ENCODE data around the gene COL20A1.
A peak's percentile ranks its signal among the peaks of the same experiment; 100 is the strongest.

The COL20A1 gene

DNA sequence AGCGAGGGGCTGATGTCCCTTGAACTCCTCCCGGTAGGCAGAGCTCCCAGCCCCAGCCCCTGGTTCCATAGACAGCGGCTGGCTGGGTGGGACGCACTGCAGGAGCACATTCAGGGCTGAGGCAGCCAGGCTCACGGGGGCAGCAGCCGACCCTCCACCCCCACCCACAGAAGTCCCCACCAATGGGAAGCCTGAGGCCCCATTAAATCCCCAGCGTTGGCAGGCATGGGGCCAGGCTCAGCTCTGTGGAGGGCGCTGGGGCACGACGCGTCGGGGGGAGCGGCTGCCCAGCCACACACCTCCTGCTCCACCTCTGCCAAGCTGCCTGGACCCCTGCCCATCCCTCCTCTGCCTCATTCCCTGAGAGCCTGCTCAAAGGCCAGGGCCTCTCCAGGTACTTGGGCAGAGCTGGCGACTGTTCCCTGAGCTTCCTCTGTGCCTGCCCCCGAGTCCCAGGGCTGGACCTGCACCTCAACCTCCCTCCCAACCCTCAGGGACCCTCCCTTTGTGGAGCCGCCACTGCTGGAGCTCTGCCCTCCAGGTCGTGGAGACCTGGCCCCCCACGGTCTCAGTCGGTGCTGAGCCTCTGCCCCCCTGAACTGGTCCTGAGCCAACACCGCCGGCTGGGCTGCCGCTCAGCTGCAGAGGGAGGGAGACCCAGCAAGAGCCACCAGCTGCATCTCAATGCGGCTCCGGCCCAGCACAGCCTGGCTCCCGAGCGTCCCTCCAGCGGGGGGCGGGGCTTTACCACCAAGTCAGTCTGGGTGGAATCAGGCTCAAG lies 59.0 kb downstream of the COL20A1 start:
- TF ChIP-seq, protein P1, sequence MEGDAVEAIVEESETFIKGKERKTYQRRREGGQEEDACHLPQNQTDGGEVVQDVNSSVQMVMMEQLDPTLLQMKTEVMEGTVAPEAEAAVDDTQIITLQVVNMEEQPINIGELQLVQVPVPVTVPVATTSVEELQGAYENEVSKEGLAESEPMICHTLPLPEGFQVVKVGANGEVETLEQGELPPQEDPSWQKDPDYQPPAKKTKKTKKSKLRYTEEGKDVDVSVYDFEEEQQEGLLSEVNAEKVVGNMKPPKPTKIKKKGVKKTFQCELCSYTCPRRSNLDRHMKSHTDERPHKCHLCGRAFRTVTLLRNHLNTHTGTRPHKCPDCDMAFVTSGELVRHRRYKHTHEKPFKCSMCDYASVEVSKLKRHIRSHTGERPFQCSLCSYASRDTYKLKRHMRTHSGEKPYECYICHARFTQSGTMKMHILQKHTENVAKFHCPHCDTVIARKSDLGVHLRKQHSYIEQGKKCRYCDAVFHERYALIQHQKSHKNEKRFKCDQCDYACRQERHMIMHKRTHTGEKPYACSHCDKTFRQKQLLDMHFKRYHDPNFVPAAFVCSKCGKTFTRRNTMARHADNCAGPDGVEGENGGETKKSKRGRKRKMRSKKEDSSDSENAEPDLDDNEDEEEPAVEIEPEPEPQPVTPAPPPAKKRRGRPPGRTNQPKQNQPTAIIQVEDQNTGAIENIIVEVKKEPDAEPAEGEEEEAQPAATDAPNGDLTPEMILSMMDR (IDR thresholded peaks at IDR 0.05; ENCODE audit: poor library complexity, severe bottlenecking): no peak
- no peak overlapping the region for H3K27ac ChIP-seq (ENCODE audit: poor library complexity, severe bottlenecking)
- no peaks in the 10 kb centered on the region for H3K36me3 ChIP-seq (ENCODE audit: low read depth)
- H3K9me3 ChIP-seq (ENCODE audit: severe bottlenecking): no peaks in the 10 kb centered on the region
- peak; percentile 14; the same call in 1 of the 3 replicates for ATAC-seq (ENCODE audit: low read depth)
- H3K4me1 ChIP-seq (ENCODE audit: insufficient read depth, poor library complexity, severe bottlenecking): no peaks in the 10 kb centered on the region
- peaks cover 4% of the 10 kb centered on the region for H3K27me3 ChIP-seq (ENCODE audit: insufficient read depth, poor library complexity, severe bottlenecking)
- no peak for DNase-seq (ENCODE audit: low spot score)
- no peak overlapping the region for H3K4me3 ChIP-seq (ENCODE audit: severe bottlenecking)

DNA sequence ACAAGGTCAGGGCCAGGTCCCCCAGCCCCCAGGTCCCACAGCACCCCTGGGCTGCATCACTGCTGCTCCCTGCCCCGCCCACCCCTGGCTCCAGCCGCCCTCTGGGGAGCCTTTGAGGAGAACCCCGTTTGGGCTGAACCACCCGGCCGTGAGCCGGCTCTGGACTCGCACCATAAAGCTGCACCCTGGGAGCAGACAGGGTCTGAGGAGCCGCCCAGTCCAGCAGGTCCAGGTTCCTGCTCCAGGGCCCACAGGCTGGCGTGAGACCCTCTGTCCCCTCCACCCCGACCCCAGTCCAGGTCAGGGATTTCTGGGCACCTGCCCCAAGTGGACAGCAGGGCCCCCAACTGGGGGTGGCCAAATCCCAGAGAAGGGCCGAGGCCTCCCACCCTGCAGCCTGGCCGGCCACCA lies 59.8 kb downstream of the COL20A1 start:
- ATAC-seq (ENCODE audit: low read depth): no peak
- DNase-seq (ENCODE audit: low spot score): no peak
- TF ChIP-seq, protein P1 (IDR thresholded peaks at IDR 0.05; ENCODE audit: poor library complexity, severe bottlenecking): no peak

DNA sequence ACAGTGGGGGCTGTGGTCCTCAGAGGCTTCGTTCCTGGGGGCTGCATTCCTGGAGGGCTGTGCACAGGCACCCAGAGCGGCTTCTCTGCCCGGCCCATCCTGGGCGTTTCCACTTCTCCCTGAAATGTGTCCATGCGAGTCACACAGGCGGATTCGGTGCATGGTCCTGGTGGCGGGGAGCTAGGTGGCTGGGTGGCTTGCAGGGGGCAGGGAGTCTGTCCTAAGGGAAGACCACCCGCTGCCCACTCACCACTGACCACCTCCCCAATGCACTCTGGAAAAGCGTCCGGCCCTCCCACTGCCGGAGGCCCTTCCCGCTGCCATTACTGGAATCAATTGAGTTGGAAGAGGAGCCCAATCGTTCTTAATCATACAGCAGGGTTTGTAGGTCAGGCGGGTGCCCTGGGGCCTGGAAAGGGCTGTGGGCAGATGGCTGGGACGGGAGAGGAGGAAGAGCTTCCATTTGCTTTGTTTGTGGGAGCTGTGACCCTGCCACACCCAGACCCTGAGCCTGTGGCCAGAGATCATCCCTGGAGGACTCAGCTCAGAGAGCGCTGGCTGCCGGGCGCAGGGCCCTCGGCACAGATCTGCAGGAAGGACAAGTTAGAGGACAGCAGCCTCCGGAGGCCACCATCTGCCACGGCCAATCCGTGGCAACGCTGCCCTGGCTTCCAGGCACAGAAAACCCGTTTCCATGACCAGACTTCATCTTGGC lies 61.8 kb downstream of the COL20A1 start:
- ATAC-seq (ENCODE audit: low read depth) (no peak), DNase-seq (ENCODE audit: low spot score) (no peak)
- TF ChIP-seq, protein P1 (IDR thresholded peaks at IDR 0.05; ENCODE audit: poor library complexity, severe bottlenecking): no peak

More for the DNA sequence above, 59.8 kb downstream of the COL20A1 start:
- no peak overlapping the region for H3K27ac ChIP-seq (ENCODE audit: poor library complexity, severe bottlenecking)
- no peak overlapping the region for H3K4me3 ChIP-seq (ENCODE audit: severe bottlenecking)
- H3K4me1 ChIP-seq (ENCODE audit: insufficient read depth, poor library complexity, severe bottlenecking): no peaks in the 10 kb centered on the region
- no peaks in the 10 kb centered on the region for H3K36me3 ChIP-seq (ENCODE audit: low read depth)
- H3K27me3 ChIP-seq (ENCODE audit: insufficient read depth, poor library complexity, severe bottlenecking): peaks cover 9% of the 10 kb centered on the region
- no peaks in the 10 kb centered on the region for H3K9me3 ChIP-seq (ENCODE audit: severe bottlenecking)

DNA sequence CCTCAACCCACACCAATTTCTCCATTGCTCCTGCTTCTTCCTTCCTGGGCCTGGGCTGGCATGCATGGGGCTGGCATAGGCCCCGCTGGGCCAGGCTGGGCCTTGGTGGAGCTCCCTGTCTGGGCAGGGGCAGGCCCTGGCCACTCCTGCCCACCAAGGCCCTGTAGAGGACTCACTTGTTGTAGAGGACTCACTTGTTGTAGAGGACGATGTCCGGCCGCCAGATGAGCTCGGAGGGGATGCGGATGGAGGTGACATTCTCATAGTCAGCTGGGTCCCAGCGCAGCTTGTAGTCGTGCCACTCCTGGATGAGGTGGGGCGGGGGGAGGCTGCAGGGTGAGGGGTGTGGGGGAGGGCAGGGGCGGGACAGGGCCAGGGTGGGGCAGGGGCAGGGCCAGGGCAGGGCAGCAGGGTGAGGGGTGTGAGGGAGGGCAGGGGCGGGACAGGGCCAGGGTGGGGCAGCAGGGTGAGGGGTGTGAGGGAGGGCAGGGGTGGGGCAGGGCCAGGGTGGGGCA lies 62.9 kb downstream of the COL20A1 start:
- ATAC-seq (ENCODE audit: low read depth): no peak
- Histone ChIP-seq H3K4me1 (ENCODE audit: insufficient read depth, poor library complexity, severe bottlenecking) (no peaks in the 10 kb centered on the region), H3K36me3 (ENCODE audit: low read depth) (no peaks in the 10 kb centered on the region), H3K9me3 (ENCODE audit: severe bottlenecking) (no peaks in the 10 kb centered on the region), H3K27ac (ENCODE audit: poor library complexity, severe bottlenecking) (no peak overlapping the region), H3K4me3 (ENCODE audit: severe bottlenecking) (no peak overlapping the region), H3K27me3 (ENCODE audit: insufficient read depth, poor library complexity, severe bottlenecking) (peaks cover 31% of the 10 kb centered on the region)
- TF ChIP-seq, protein P1 (IDR thresholded peaks at IDR 0.05; ENCODE audit: poor library complexity, severe bottlenecking): no peak
- DNase-seq (ENCODE audit: low spot score): no peak

More for the DNA sequence above, 61.8 kb downstream of the COL20A1 start:
- H3K9me3 ChIP-seq (ENCODE audit: severe bottlenecking): no peaks in the 10 kb centered on the region
- H3K36me3 ChIP-seq (ENCODE audit: low read depth): no peaks in the 10 kb centered on the region
- no peak overlapping the region for H3K27ac ChIP-seq (ENCODE audit: poor library complexity, severe bottlenecking)
- no peak overlapping the region for H3K4me3 ChIP-seq (ENCODE audit: severe bottlenecking)
- H3K4me1 ChIP-seq (ENCODE audit: insufficient read depth, poor library complexity, severe bottlenecking): no peaks in the 10 kb centered on the region
- peaks cover 20% of the 10 kb centered on the region for H3K27me3 ChIP-seq (ENCODE audit: insufficient read depth, poor library complexity, severe bottlenecking)
